ENCODE measurements around the gene KCNQ1OT1. TPM values are rescaled to one million over a fixed set of nuclear protein-coding genes. Genes with fewer than 3 reads are reported as not detected.

Gene KCNQ1OT1
- total RNA-seq, 4 donors from 2014 or later: 0.21 to 1.9 (median 1.2) TPM

GRCh38 chr11:2651826-2652271 lies 47.9 kb downstream of the KCNQ1OT1 start:
- 82 to 93% methylated on average over 6 to 7 of the region's 7 CpGs for WGBS, 2 donors
- Histone ChIP-seq H3K27me3 (no peaks in the 10 kb centered on the region), H3K27ac (no peak overlapping the region), H3K4me1 (no peaks in the 10 kb centered on the region), H3K4me3 (no peak overlapping the region), H3K9me3 (peaks cover 0 to 67% (median 31%) of the 10 kb centered on the region in 3 donors), H3K36me3 (no peaks in the 10 kb centered on the region)
- intact Hi-C loops (cut with DNase I): no loop called here
- no peak for TF ChIP-seq POLR2A (IDR thresholded peaks at IDR 0.05)
- TF ChIP-seq, protein P1, sequence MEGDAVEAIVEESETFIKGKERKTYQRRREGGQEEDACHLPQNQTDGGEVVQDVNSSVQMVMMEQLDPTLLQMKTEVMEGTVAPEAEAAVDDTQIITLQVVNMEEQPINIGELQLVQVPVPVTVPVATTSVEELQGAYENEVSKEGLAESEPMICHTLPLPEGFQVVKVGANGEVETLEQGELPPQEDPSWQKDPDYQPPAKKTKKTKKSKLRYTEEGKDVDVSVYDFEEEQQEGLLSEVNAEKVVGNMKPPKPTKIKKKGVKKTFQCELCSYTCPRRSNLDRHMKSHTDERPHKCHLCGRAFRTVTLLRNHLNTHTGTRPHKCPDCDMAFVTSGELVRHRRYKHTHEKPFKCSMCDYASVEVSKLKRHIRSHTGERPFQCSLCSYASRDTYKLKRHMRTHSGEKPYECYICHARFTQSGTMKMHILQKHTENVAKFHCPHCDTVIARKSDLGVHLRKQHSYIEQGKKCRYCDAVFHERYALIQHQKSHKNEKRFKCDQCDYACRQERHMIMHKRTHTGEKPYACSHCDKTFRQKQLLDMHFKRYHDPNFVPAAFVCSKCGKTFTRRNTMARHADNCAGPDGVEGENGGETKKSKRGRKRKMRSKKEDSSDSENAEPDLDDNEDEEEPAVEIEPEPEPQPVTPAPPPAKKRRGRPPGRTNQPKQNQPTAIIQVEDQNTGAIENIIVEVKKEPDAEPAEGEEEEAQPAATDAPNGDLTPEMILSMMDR (IDR thresholded peaks at IDR 0.05): no peak
- DNase-seq: no peak

DNA sequence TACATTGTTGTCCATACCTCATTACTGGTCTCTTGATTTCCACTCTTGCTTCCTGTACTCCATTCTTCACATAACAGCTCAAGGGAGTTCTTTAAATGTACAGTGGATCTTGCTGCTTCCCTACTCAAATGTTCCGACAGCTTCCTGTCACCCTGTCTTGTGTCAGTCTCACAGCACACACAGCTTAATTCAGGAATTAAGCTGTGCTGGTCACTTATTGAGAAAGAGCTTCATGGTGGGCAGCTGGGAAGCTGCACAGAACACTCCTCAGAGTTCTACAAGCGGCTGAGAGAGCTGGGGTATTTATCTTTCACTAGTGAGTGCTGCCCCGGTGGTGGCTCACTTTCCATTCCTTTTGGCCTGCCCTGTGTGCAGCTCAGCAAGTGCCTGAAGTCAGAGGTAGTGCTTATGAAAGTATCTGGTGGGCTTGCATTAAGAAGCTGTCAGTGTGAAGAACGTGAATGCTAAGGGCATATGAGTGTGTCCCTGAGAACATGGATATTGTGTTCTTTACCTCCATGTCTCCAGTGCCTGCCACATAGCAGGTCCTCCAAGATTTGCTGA lies 48.7 kb downstream of the KCNQ1OT1 start:
- Histone ChIP-seq H3K27me3 (no peaks in the 10 kb centered on the region), H3K9me3 (peaks cover 0 to 69% (median 31%) of the 10 kb centered on the region in 3 donors), H3K36me3 (no peaks in the 10 kb centered on the region), H3K4me3 (no peak overlapping the region), H3K4me1 (no peaks in the 10 kb centered on the region), H3K27ac (no peak overlapping the region)
- intact Hi-C loops (cut with DNase I): no loop called here
- no peak for DNase-seq
- no peak for TF ChIP-seq POLR2A (IDR thresholded peaks at IDR 0.05)
- TF ChIP-seq, protein P1 (IDR thresholded peaks at IDR 0.05): no peak
- 95 to 100% methylated on average over 3 to 4 of the region's 4 CpGs for WGBS, 2 donors

GRCh38 chr11:2650343-2650867 lies 49.4 kb downstream of the KCNQ1OT1 start:
- intact Hi-C loops (cut with DNase I): no loop called here
- no peak for DNase-seq
- WGBS, 2 donors: 94 to 100% methylated on average over 2 of the region's 2 CpGs

DNA sequence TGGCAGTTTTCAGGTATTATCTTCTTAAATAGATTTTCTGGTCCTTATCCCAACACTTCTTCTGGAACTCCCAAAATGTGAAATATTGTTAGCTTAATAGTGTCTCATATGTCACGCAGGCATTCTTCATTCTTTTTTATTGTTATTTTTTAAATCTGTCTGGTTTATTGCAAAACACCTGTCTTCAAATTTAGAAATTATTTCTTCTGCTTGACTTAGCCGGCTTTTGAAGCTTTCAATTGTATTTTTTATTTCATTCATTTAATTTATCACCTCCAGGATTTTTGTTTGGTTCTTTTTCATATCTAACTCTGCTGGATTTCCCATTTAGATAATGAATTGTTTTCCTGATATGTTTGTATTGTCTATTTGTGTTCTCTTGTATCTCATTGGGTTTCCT lies 49.9 kb downstream of the KCNQ1OT1 start:
- Histone ChIP-seq H3K4me3 (no peak overlapping the region), H3K36me3 (no peaks in the 10 kb centered on the region), H3K9me3 (peaks cover 0 to 82% (median 43%) of the 10 kb centered on the region in 3 donors), H3K27ac (no peak overlapping the region), H3K4me1 (no peaks in the 10 kb centered on the region), H3K27me3 (no peaks in the 10 kb centered on the region)
- DNase-seq: no peak
- TF ChIP-seq, protein P1 (IDR thresholded peaks at IDR 0.05): no peak
- TF ChIP-seq POLR2A (IDR thresholded peaks at IDR 0.05): no peak
- 86 to 95% methylated on average over 2 of the region's 2 CpGs for WGBS, 2 donors
- intact Hi-C loops (cut with DNase I): no loop called here

More at GRCh38 chr11:2650343-2650867, 49.4 kb downstream of the KCNQ1OT1 start:
- no peak for TF ChIP-seq POLR2A (IDR thresholded peaks at IDR 0.05)
- TF ChIP-seq, protein P1 (IDR thresholded peaks at IDR 0.05): no peak
- H3K4me3 ChIP-seq: no peak overlapping the region
- no peaks in the 10 kb centered on the region for H3K36me3 ChIP-seq
- H3K4me1 ChIP-seq: no peaks in the 10 kb centered on the region
- no peak overlapping the region for H3K27ac ChIP-seq
- no peaks in the 10 kb centered on the region for H3K27me3 ChIP-seq
- peaks cover 0 to 76% (median 38%) of the 10 kb centered on the region in 3 donors for H3K9me3 ChIP-seq

- no peak for DNase-seq
- Histone ChIP-seq H3K27ac (no peak overlapping the region), H3K4me1 (no peaks in the 10 kb centered on the region), H3K36me3 (no peaks in the 10 kb centered on the region), H3K27me3 (no peaks in the 10 kb centered on the region), H3K4me3 (no peak overlapping the region), H3K9me3 (peaks cover 0 to 86% (median 43%) of the 10 kb centered on the region in 3 donors)
- intact Hi-C loops (cut with DNase I): no loop called here
- no peak for TF ChIP-seq POLR2A (IDR thresholded peaks at IDR 0.05)
- TF ChIP-seq, protein P1 (IDR thresholded peaks at IDR 0.05): no peak
Measured at GRCh38 chr11:2649400-2649799, 50.4 kb downstream of the KCNQ1OT1 start.

Measured in esophagus squamous epithelium (tissue), 5 donors.